Psoas muscle (tissue), 8 donors: Measurements from ENCODE around the gene RHOBTB3. TPM values are rescaled to one million over a fixed set of nuclear protein-coding genes. Genes with fewer than 3 reads are reported as not detected.

Source experiments
- ATAC-seq, 4 donors: fragments of 200-7000 bp; cut with Tn5 transposase; one replicate each; pipeline ENCODE4 v1.9.1; 2020; ENCODE audit warnings: moderate library complexity in 3 of 4, mild to moderate bottlenecking in 2 of 4
- DNase-seq, 2 donors: peaks; one replicate each; pipeline ENCODE4 v3.0.0-alpha.2; 2020
- H3K27ac ChIP-seq: fragments of 200-600 bp; one replicate; pipeline ENCODE4 v1.8.0; 2022
- H3K27me3 ChIP-seq, 3 donors: fragments of 200-600 bp in 1 of 3; one replicate each; pipeline versions ENCODE4 v1.6.1 to v1.8.0; 2013 to 2022; ENCODE audit warnings: low read length in 2 of 3, mild to moderate bottlenecking in 2 of 3, moderate library complexity in 1 of 3; ENCODE audit not compliant: insufficient read depth in 3 of 3
- H3K36me3 ChIP-seq, 2 donors: fragments of 200-600 bp in 1 of 2; one replicate each; pipeline versions ENCODE4 v1.6.1 to v1.8.0; 2013 to 2022; ENCODE audit warnings: low read depth in 1 of 2, mild to moderate bottlenecking in 1 of 2, moderate library complexity in 1 of 2; ENCODE audit not compliant: insufficient read depth in 1 of 2
- H3K4me1 ChIP-seq: fragments of 200-600 bp; one replicate; pipeline ENCODE4 v1.8.0; 2022
- H3K4me3 ChIP-seq: fragments of 200-600 bp; one replicate; pipeline ENCODE4 v1.8.0; 2022; ENCODE audit warnings: mild to moderate bottlenecking
- H3K9me3 ChIP-seq: fragments of 200-600 bp; one replicate; pipeline ENCODE4 v1.8.0; 2022
- WGBS, 3 donors: extraction: QIAGEN DNeasy Blood & Tissue Kit; methylation state at CpG; one replicate each; pipeline versions ENCODE4 v1.1.6 to v1.1.7; 2013; 5-methylcytosine and 5-hydroxymethylcytosine counted together
- intact Hi-C, 2 donors: fragments of 100-400 bp; cut with DNase I; formaldehyde crosslinking; loops; one replicate each; pipeline versions ENCODE4 v1.11.0 to v1.14.2; 2022
- polyA plus RNA-seq, 3 donors: library from polyadenylated mRNA; stranded (reverse); fragments of 200-250 nt; gene quantifications; one replicate each; pipeline ENCODE4 v1.2.3, GENCODE V29; 2013
- total RNA-seq, 4 donors: library from RNA; stranded (reverse); fragmentation: NEBNext Ultra II Directional in 2 of 4; extraction: Animal tissue kit (Norgen Biotek cat#: 25700) in 2 of 4; gene quantifications; one replicate each; pipeline versions ENCODE4 v1.2.1 to v1.2.4, GENCODE V29; 2021 to 2023
- TF ChIP-seq, protein P1 (sequence below): fragments of 200-600 bp; IDR thresholded peaks from one replicate; pipeline ENCODE4 v1.8.0; 2022; ENCODE audit warnings: antibody characterized with exemption
- donor health status: healthy with polysubstance abuse.
- donor health status: DM: no; HTN: no; CAD: no; lungs with moderate emphysema.
- donor health status: Bipolar disorder and iron deficiency.
- donor health status: healthy.
- donor health status: DM: yes; HTN: yes; CAD: no.
- donor health status: DM: no; HTN: no; CAD: no.
- donor health status: DM: no; HTN: no; CAD: no.
- donor health status: DM: yes; HTN: yes; CAD: no.

The RHOBTB3 gene
- total and polyA plus RNA-seq, 7 donors: 19.0 to 86.0 (median 53.2) TPM

DNA sequence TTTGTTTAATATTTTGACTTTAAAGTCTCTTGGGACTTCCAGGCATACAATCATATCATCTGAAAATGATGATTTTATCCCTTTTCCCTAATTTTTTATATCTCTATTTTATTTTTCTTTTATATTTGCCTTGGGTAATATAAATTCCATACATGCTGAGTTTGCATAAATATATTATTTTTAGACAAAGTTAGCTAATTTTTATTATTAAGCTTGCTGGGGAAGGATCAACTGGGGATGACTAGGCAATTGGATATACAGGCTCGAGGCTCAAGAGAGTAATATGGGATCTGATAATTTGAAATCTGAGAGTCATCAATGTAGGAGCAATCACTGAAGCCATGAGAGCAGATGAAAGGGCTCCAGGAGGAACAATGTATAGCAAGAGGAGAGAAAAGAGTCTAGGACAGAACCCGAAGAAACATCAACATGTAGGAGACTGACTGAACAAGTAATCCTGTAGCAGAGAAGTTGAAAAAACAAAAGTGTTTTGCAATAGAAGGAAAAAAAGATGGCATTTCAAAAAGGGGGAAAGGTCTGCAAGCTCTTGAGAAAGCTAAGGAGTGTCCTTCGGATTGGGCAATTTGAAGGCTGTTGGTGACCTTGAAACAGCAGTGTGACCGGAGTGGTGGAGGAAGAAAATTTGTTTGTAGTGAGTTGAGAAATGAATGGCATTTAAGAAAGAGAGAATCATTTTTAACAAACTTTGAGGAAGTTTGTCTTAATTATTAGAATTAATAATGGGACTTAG, 17.0 kb upstream of the RHOBTB3 start:
- ATAC-seq: no peak
- TF ChIP-seq, protein P1, sequence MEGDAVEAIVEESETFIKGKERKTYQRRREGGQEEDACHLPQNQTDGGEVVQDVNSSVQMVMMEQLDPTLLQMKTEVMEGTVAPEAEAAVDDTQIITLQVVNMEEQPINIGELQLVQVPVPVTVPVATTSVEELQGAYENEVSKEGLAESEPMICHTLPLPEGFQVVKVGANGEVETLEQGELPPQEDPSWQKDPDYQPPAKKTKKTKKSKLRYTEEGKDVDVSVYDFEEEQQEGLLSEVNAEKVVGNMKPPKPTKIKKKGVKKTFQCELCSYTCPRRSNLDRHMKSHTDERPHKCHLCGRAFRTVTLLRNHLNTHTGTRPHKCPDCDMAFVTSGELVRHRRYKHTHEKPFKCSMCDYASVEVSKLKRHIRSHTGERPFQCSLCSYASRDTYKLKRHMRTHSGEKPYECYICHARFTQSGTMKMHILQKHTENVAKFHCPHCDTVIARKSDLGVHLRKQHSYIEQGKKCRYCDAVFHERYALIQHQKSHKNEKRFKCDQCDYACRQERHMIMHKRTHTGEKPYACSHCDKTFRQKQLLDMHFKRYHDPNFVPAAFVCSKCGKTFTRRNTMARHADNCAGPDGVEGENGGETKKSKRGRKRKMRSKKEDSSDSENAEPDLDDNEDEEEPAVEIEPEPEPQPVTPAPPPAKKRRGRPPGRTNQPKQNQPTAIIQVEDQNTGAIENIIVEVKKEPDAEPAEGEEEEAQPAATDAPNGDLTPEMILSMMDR: no peak

DNA sequence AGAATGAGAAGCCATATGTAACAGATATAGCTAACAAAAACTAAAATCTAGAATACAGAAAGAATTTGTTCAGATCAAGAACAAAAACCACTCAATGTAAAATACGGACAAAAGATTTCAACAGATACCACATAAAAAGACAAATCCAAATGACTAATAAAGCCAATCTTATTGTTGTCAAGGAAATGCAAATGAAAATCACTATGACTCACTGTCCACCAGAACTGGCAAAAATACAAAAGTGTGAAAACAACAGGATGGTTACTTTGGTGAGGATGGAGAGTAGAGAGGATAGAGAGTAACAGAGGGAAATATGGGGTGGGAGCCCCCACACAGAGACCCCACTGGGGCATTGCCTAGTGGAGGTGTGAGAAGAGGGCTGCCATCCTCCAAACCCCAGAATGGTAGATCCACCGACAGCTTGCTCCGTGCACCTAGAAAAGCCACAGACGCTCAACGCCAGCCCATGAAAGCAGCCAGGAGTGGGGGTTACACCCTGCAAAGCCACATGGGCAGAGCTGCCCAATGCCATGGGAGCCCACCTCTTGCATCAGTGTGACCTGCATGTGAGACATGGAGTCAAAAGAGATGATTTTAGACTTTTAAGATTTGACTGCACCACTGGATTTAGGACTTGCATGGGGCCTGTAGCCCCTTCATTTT, 15.2 kb upstream of the RHOBTB3 start:
- intact Hi-C loops: loop anchor here in 1 of 2 donors (5.0 kb wide), 1 partner anchor 44 kb away; no protein-coding TSS in a partner anchor

More for the DNA sequence above, 17.0 kb upstream of the RHOBTB3 start:
- Histone ChIP-seq H3K4me3 (no peak overlapping the region), H3K36me3 (no peaks in the 10 kb centered on the region), H3K27me3 (no peaks in the 10 kb centered on the region), H3K4me1 (peaks cover 8% of the 10 kb centered on the region), H3K27ac (no peak overlapping the region), H3K9me3 (no peaks in the 10 kb centered on the region)
- WGBS, 3 donors: 91 to 95% (median 94%) methylated on average over 4 of the region's 4 CpGs
- DNase-seq: no peak
- intact Hi-C loops: no loop called here

DNA sequence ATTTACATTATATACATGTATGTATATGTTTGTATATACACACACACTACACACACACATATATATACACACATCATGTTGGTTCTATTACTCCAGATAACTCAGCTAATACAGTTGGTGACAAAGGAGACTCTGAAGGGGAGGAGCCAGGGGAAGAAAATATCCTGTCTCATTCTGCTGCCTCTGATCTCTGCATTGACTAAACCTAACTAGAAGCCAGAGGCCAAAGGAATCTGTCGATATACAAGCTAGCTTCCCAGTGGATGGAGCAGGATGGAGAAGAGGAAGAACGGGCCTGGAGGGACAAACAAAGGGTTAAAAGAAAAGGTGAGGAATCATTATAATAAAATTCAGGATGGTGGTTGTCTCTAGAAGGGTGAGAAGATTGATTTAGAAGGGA, 13.7 kb upstream of the RHOBTB3 start:
- DNase-seq (no peak), ATAC-seq (no peak)
- H3K4me1 ChIP-seq: peaks cover 10% of the 10 kb centered on the region
- no peaks in the 10 kb centered on the region for H3K27me3 ChIP-seq
- intact Hi-C loops: loop anchor here in 1 of 2 donors (5.0 kb wide), 1 partner anchor 45 kb away; no protein-coding TSS in a partner anchor
- no peak overlapping the region for H3K27ac ChIP-seq
- WGBS, 3 donors: 93 to 96% (median 93%) methylated on average over 2 of the region's 2 CpGs
- H3K4me3 ChIP-seq: no peak overlapping the region
- no peaks in the 10 kb centered on the region for H3K36me3 ChIP-seq
- TF ChIP-seq, protein P1: no peak
- no peaks in the 10 kb centered on the region for H3K9me3 ChIP-seq

More for the DNA sequence above, 15.2 kb upstream of the RHOBTB3 start:
- Histone ChIP-seq H3K4me1 (peaks cover 8% of the 10 kb centered on the region), H3K4me3 (no peak overlapping the region), H3K27ac (no peak overlapping the region), H3K27me3 (no peaks in the 10 kb centered on the region), H3K36me3 (no peaks in the 10 kb centered on the region), H3K9me3 (no peaks in the 10 kb centered on the region)
- WGBS, 3 donors: 92 to 95% (median 94%) methylated on average over 5 of the region's 5 CpGs
- TF ChIP-seq, protein P1: no peak
- ATAC-seq: no peak
- DNase-seq: no peak

DNA sequence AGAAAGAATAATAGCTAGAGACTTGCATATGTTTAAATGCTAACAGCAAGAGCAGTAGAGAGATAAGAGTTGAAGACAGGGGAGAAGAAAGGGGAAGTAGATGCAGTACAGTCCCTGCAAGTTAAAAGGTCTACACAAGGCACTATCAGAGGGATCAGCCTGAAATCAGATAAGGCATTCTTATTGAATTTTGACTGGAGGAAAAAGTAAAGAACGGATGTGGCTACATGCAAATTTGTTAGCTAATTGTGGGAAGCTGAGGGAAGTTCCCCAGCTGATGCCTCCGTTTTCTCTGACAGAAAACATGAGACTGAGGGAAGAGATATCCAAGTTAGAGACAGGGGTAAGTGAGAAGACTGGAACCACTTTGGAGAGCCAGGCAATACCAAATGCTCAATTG, 12.9 kb upstream of the RHOBTB3 start:
- H3K4me3 ChIP-seq: no peak overlapping the region
- no peak for ATAC-seq
- TF ChIP-seq, protein P1: no peak
- H3K27ac ChIP-seq: no peak overlapping the region
- H3K36me3 ChIP-seq: no peaks in the 10 kb centered on the region
- no peak for DNase-seq
- intact Hi-C loops: loop anchor here in 1 of 2 donors (5.0 kb wide), 1 partner anchor 46 kb away; no protein-coding TSS in a partner anchor
- WGBS, 3 donors: 75 to 92% (median 82%) methylated on average over 2 of the region's 2 CpGs
- peaks cover 6% of the 10 kb centered on the region for H3K4me1 ChIP-seq
- no peaks in the 10 kb centered on the region for H3K9me3 ChIP-seq
- H3K27me3 ChIP-seq: no peaks in the 10 kb centered on the region
